GM18508 (cell line): ENCODE measurements around the gene FAM118B.
"Not testable (repeated sequence)": the region's sequence is repeated elsewhere in the genome, so short reads cannot be mapped to it uniquely, and the experiment has no call there.

ENCODE experiments used
- ATAC-seq: cut with Tn5 transposase; IDR thresholded peaks from one replicate; pipeline ENCODE4 v1.9.1; 2021; ENCODE audit warnings: moderate number of reproducible peaks; ENCODE audit not compliant: insufficient read depth, unreplicated experiment

FAM118B gene

GRCh38 chr11:126307706-126308105 lies 96.1 kb downstream of the FAM118B start:
- ATAC-seq, result no peak

DNA sequence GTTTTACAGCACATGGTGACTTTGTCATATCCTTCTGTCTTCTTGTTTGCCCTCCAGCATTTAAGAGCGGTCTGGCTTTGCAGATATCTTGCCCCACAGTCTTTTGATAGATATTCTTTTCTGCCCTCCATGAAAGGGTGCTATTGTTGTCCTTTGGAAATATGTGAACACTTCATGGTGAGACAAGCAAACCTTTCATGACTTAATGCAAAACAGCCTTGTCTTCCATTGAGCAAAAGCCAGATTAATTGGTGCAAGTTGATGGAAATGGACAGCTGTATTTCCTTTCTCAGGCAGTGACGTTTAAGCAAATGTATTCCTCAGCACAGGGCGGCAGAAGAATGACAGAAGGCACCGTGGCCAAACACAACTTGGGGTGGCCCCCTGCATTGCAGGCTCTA lies 96.7 kb downstream of the FAM118B start:
- ATAC-seq, result no peak

DNA sequence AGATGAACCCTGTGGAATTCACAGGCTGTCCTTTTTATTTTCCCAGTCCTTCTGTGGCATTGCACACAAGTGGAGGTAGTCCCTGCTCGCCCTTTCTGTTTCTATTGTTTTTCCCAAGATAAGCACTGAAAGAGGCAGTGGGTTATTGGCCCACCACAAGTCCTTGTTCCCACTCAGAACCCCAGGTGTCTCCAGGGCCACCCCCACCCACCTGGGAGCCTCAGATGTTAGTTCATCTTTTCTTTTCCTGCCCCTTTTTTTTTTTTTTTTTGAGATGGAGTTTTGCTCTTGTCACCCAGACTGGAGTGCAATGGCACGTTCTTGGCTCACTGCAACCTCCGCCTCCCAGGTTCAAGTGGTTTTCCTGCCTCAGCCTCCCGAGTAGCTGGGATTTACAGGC lies 97.2 kb downstream of the FAM118B start:
- ATAC-seq, result not testable (repeated sequence)

DNA sequence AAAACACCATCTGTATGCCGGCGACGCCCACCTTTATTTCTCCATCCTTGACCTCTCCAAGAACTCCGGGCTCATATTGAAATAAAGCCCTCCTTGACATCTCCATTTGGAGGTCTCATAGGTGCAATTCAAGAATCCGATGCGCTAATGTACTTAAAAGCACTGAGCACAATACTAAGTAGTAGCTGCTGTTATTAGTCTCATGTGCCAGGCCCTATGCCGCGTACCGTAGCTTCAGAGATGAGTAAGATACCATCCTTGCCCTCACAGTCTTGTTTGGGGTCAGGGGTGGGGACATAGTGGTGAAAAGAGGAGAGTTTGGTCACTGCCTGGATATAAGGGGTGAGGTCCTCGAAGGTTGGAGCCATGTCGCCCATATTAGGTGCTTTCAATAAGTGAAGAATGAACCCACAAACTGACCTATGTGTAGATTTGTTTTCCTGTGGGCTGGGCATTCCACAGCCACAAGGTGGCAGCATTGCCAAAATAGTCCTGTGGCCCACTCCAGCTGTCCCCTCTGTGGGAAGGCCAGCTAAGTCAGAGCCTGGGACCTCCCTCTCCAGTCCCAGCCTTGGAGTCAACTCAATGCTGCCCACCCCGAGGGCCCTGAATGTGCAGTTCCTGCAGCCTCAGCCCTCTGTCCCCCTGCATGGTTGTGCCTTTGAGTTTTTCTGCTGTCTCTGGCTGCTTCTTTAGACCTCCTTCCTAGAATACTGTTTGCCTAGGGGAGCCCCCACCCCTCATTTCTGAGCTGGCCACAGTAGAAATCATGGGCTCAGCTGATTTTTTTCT lies 98.8 kb downstream of the FAM118B start:
- ATAC-seq, result no peak

DNA sequence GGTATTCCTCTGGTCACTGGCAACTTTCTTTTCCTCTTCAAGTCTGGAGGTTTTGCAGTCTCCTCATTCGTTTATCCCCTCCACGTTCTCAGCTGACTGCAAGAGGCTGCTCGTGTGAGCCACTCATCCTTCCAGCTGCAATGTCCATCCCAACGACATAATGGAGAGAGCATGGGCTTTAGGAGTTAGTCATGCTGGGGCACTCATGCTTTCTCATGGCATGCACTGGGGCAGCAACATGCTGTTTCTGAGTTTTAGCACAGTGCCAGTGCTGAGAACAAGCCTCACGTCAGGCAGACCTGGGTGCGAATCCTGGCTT lies 99.4 kb downstream of the FAM118B start:
- ATAC-seq, result no peak

- no peak for ATAC-seq
Observed at GRCh38 chr11:126311401-126312291, 100.1 kb downstream of the FAM118B start.
